ENCODE measurements around the gene FATE1.

The FATE1 gene

GRCh38 chrX:151715752-151716151 lies at the start of gene FATE1:
FATE1 (plus strand) TSS chrX:151716035; CDS start chrX:151716120, 85 bp downstream.
- H3K27ac ChIP-seq = no peak within 1 kb of the TSS
- no peak for TF ChIP-seq CTCF (conservative IDR thresholded peaks at IDR 0.05; ENCODE audit: low read depth)
- POLR2A ChIA-PET (ENCODE audit: low non-redundant PET) = no interaction called here
- DNase-seq (ENCODE audit: low spot score) = no peak
- CTCF ChIA-PET = no interaction called here

GRCh38 chrX:151675121-151675746 lies 40.6 kb upstream of the FATE1 start:
- no peak for DNase-seq (ENCODE audit: low spot score)
- no peak overlapping the region for H3K27ac ChIP-seq
- no peak for TF ChIP-seq CTCF (conservative IDR thresholded peaks at IDR 0.05; ENCODE audit: low read depth)
- CTCF ChIA-PET = interaction anchor here (0.5 to 0.6 kb wide), 3 partner anchors 81 to 1785 kb away, joined by 3 to 5 read pairs (median 3); no protein-coding TSS in a partner anchor
- POLR2A ChIA-PET (ENCODE audit: low non-redundant PET) = no interaction called here

- DNase-seq (ENCODE audit: low spot score) = no peak
- H3K27ac ChIP-seq = no peak overlapping the region
- TF ChIP-seq CTCF (conservative IDR thresholded peaks at IDR 0.05; ENCODE audit: low read depth) = no peak
- ChIA-PET CTCF (interaction anchor here (0.6 kb wide), 1 partner anchor 903 kb away, joined by 4 read pairs; no protein-coding TSS in a partner anchor), POLR2A (ENCODE audit: low non-redundant PET) (no interaction called here)
These were observed 39.6 kb upstream of the FATE1 start for GRCh38 chrX:151676196-151676595.

GRCh38 chrX:151679798-151680402 lies 35.9 kb upstream of the FATE1 start:
- ChIA-PET CTCF (no interaction called here), POLR2A (ENCODE audit: low non-redundant PET) (no interaction called here)
- no peak for TF ChIP-seq CTCF (conservative IDR thresholded peaks at IDR 0.05; ENCODE audit: low read depth)

GRCh38 chrX:151680805-151681204 lies 35.0 kb upstream of the FATE1 start:
- no peak; the same call in 1 of the 2 replicates for TF ChIP-seq CTCF (conservative IDR thresholded peaks at IDR 0.05; ENCODE audit: low read depth)
- POLR2A ChIA-PET (ENCODE audit: low non-redundant PET) = no interaction called here
- H3K27ac ChIP-seq = no peak overlapping the region
- peak; percentile 15 for DNase-seq (ENCODE audit: low spot score)
- CTCF ChIA-PET = interaction anchor here (0.7 kb wide), 2 partner anchors 245 to 337 kb away, joined by 3 to 4 read pairs; no protein-coding TSS in a partner anchor

More at GRCh38 chrX:151679798-151680402, 35.9 kb upstream of the FATE1 start:
- DNase-seq (ENCODE audit: low spot score) = no peak
- H3K27ac ChIP-seq = no peak overlapping the region

- POLR2A ChIA-PET (ENCODE audit: low non-redundant PET) = no interaction called here
- TF ChIP-seq CTCF (conservative IDR thresholded peaks at IDR 0.05; ENCODE audit: low read depth) = no peak
- CTCF ChIA-PET = interaction anchor here (0.7 kb wide), 1 partner anchor 182 kb away, joined by 3 read pairs; no protein-coding TSS in a partner anchor
- DNase-seq (ENCODE audit: low spot score) = no peak
- H3K27ac ChIP-seq = no peak overlapping the region
These were observed 28.2 kb upstream of the FATE1 start for GRCh38 chrX:151687635-151688034.

Measured in RWPE1 (cell line).